NCI-H510A (cell line): Measurements from ENCODE around the gene ZNF444.

Source experiments
- DNase-seq: peaks from one replicate; lab custom pipeline; 2025; lab: John Stamatoyannopoulos, UW

Gene ZNF444

DNA sequence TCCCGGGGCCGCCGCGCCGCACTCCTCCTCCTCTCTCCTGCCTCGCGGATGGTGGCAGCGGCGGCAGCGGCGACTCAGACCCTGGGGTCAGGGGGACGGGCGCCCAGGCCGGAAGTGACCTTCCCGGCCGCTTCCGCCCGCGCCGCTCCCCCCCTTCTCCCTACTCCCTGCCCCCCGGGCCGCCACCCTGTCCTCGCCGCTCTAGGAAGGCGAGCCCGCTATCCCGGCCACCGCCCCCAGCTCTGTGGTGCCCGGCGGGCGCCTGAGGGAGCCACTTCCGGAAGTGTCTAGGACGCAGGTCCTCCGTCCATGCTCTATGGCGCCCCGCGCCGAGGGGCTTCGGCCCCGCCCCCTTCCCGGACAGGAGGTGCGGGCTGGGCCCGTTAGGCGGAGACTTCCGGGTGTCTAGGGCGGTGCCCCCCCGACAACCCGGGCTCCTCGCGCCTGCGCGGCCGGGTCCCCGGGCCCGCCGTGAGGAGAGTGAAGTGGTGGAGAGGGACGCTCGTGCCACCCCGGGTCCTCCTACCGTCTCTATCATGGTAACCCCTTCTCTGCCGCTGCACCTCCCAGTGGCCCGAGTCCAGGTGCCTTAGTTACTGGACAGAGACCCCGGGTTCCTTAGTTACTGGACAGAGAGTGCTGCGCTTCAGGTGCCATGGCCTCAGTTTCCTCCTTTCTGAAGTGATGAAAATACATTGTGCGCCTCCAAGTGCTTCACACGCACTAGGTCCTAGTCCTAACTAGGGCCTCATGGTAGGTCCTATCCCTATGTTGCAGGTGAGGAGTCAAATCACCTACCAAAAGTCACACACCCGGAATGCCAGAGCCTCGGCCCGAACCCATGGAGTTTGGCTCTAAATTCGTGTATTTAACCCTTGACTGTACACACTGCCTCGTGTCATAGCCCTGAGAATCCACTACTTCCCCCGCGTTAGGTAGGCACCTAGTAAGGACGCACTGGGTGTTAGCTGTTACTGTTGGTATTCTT is 19.6 kb upstream of the ZNF444 start, which contains the start of gene ZNF787:
ZNF787 (minus strand) TSS at position 116 of the 988 bp plus-strand sequence. CDS start 18,078 bp downstream, outside the sequence.
- DNase-seq = peak; percentile 95

DNA sequence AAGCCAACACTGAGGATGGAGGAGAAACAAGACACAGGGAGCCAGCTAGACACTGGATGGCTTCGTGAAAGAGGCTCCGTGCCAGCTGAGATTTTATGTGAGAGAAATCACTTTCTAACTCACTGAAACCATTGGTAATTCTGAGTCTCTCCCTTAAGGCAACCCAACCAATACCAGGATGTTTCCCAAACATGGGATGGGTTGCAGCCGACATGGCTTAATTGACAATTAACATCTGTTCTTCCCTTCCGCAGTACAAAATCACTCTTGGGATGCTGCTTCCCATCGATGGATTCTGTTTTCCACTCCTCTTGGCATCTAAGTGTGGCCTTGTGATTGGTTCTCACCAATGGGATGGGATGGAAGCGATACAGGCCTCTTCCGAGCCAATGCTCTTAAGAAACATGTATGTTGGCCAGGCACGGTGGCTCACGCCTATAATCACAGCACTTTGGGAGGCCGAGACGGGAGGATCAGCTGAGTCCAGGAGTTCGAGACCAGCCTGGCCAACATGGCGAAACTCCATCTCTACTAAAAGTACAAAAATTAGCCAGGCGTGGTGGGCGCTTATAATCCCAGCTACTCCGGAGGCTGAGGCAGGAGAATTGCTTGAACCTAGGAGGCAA is 17.7 kb upstream of the ZNF444 start:
- DNase-seq = no peak

DNA sequence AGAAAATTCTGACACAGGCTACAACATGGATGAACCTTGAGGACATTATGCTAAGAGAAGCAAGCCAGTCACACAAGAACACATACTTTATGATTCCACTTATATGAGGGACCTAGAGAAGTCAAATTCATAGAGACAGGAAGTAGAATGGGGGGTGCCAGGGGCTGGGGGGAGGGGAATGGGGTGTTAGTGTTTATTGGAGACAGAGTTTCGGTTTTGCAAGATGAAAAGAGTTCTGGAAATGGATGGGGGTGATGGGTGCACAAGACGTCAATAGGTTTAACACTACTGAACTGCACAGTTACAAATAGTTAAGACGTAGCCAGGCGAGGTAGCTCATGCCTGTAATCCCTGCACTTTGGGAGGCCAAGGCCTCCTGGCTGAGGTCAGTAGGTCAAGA is 16.5 kb upstream of the ZNF444 start:
- no peak for DNase-seq

DNA sequence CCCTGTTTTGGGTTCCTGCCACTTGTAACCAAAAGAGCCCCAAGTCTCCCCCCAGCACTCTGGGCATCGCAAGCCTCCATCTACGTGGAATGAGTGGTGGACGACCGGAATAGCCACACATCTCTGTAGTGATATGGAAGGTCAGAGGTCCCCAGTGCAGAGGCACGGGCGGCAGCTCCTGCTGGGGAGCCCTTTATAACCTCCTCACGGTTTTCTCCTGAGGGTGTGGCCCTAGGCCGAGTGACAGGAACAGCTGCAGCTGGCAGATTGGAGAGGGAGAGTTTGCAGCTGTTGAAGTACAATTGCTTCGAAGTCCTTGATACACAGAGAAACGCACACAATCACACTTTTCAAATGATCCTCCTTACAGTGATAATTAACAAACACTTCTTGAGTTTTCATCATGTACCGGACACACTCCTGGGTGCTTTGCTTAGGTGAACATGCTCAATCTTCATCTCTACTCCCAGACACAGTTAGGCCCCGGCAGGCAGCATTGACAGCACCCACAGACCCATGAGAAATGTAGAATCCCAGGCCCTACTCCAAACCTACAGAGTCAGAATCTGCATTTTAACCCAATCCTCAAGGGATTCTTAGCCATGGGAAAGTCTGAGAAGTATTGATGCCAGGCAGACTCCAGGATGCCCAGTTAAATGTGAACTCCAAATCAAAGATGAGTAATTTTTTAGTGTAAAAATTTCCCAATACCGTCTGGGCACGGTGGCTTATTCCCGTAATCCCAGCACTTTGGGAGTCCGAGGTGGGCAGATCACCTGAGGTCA is 15.1 kb upstream of the ZNF444 start:
- no peak for DNase-seq

DNA sequence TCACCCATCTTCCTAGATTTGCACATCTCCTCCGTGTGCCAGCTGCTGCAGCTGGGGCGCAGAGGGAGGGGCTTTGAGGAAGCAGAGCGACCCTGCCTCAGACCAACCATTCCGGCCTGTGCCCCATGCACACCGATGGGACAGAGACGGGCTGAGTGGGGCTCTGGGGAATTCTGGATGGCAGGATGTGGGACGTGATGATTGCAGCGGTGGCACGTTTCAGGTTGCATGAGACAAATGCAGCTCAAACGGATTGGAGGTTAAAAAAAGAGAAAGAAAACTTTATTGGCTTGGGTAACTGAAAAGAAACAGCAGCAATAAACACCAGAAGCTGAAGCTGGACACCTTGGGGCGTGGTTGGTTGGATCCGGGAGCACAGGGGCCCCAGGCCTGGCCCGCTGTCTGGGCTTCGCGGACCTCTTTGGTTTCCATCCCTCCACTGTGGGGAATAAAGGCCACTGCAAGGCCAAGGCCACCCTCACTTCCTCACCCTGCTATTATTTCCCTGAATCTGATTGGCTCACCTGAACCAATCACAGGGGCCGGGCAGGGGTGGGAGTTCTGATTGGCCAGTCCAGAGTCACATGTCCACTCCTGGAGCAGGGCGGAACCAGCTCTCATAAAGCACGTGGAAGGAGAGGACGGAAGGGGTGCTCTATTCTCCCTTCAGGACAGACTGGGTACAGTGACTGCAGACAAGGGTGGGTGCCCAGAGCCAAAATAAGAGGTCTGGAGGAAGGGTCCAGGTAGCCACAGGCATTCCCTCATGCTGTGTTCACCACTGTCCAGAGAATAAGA is 13.9 kb upstream of the ZNF444 start:
- no peak for DNase-seq

DNA sequence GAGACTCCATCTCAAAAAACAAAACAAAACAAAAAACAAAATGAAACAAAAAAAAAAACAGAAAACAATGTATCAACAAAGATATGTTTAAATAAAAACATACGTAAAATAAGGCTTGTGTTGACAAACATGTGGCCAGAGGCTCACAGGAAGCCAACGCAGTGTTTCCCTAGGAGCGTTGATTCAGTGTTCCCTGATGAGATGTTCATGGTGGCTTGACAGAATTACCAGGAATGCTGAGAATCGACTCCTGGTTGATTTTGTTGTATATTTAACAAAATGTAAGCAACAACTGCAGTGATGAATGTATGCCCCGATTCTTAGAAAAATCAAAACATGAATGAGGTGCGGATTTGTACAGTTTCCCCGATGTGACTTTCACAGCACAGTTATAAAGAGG is 11.1 kb upstream of the ZNF444 start:
- no peak for DNase-seq

DNA sequence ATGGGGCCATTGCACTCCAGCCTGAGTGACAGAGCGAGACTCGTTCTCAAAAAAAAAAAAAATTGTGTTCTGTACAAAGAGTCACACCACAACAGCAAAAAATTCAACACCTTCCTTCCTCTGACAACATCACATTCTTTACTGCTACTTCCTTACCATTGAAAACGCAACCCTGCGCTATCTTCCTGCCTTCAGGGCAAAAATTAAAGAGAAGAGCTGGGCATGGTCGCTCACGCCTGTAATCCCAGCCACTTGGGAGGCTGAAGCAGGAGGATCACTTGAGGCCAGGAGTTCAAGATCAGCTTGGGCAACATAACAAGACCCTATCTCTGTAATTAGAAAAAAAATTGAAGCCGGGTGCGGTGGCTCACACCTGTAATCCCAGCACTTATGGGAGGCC is 9.4 kb upstream of the ZNF444 start:
- no peak for DNase-seq

DNA sequence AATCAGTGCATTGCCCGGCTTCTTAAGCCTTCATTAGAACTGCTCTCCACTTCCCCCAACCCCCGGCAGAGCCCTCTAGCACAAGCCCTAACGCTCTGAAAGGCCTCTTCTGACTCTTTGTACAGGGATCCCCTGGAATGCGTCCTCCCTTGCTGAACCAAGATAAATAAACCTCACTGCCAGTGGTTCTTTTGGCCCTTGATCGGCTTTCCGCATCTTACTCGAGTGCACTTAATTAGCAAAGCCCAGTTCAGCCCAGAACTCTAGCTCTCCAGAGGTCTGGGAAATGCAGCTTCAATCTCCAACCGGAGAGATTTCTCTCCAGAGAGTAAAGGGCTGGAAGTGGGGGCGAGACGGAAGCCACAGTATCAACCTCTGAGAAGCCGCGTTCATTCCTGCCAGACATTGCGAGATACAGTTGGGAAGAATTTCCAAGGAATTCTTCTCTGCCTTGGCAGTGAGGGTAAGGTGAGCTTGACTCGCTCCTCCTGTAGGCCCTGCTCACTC is 8.7 kb upstream of the ZNF444 start:
- DNase-seq = no peak

DNA sequence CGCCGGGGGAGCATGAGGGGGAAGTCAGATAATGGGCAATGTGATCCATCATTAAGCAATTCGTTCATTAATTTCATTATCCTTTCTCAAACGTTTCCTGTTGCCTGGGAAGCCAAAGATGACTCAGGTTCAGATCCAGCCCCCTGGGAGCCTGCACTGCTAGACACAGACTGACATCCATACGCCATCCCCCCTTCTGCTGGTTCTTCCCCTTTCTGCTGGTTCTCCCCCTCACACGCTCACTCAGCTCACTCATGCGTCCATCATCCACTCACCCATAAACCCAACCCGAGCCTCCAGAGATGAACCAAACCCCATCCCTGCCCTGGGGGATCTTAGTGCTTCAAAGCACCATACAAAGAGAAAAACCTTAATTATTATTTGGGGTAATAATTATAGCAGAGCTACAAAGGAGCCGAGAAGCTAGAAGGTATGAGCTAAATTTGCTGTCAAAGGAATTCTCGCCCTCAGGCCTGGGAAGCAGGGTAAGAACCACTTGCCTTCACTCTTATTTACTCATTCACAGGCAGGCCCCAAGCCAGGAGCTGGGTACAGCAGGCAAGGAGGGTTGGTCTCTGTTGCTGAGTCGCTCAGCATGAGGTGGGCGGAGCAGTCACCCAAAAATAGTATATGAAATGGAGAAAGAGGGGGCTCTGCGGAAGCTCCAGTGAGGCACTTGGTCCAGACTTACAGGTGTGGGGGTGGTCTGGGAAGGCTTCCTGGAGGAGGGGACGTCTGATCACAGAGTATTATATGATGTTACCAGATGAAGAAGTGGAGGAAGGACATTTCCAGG is 7.0 kb upstream of the ZNF444 start:
- DNase-seq = no peak

DNA sequence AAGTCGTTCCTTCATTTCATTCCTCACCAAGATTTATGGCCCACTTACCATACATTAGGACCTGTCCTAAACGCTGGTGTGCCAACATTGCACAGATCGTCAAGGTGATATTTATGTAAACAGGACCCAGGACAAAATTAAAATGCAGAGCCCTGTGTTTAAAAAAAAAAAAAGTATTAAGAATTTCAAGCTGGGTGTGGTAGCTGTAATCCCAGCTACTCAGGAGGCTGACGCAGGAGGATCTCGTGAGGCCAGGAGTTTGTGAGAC is 6.5 kb upstream of the ZNF444 start:
- no peak for DNase-seq

DNA sequence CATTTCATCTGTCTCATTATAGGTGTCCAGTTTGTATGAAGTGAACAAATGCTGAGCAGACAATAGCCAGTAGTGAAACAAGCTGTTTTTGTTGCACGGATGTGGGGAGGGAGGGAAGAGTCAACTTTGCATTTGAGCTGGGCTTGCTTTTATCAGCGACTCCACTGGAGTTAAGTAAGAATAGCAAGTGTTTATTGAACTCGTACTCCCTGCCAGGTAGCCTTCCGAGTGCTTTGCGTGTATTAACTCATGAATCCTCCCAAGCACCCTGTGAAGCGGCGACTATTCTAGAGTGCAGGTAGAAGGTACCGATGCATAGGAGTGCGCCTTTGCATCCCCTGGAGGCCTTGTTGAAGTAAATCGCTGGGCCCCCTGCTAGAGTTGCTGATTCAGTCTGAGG is 4.7 kb upstream of the ZNF444 start:
- DNase-seq = no peak

DNA sequence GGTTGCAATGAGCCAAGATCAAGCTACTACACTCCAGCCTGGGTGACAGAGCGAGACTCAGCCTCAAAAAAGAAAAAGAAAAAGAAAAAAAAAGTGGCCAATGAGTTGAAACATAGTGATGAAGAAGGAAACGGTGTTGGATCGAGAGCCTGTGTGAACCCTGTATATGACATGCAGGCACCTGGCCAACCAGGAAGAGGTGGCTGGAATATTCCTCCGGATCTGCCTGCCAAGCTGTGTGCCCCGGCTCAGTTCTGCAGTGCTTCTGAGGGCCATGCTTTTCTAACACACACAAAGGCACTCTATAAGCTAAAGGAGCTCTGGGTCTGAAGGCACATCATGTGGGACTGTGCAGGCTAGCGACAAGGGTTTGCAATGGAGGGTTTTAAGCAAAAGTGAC is 3.7 kb upstream of the ZNF444 start:
- DNase-seq = no peak

DNA sequence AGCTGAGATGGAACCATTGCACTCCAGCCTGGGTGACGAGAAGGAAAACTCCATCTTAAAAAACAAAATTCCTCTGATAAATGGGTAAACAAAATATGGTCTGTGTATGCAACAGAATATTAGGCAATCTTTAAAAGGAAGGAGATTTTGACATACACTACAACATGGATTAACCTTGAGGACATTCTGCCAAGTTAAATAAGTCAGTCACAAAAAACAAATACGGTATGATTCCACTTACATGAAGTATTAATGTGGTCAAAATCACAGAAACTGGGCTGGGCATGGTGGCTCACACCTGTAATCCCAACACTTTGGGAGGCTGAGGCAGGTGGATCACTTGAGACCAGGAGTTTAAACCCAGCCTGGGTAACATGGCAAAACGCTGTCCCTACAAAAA is 3.0 kb upstream of the ZNF444 start:
- DNase-seq = no peak

DNA sequence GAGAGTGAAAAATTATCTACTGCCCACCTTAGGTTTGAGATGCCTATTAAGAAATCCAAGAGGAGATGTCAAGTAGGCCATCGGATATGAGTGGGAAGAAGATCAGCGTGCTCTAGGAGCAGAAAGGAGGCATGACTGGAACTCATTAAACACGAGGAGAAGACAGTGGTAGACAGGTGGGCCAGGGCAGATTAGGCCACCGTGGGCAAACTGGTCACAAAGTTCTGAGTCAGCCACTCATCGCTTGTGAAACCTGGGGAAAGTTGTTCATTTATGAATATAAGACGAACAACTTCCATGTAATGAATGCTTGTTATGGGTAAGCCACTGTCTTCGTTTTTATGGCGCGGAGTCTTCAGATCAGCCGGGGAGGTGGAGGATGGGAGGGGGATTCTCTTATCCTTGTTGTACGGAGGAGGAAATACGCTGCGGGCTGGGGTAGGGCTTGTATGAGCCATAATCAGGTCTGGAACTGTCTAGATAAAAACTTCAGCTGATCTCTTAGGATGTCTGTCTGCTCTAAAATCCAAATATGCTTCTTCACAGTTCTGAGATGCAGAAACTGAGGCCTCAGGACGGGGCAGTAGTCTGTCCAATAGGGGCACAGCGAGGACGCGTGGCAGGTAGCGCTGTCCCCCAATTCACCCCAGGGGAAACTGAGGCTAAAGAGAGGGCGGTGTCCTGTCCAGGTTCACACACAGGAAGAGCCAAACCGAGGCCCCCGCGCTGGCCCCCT is 1.1 kb upstream of the ZNF444 start:
- DNase-seq = no peak

DNA sequence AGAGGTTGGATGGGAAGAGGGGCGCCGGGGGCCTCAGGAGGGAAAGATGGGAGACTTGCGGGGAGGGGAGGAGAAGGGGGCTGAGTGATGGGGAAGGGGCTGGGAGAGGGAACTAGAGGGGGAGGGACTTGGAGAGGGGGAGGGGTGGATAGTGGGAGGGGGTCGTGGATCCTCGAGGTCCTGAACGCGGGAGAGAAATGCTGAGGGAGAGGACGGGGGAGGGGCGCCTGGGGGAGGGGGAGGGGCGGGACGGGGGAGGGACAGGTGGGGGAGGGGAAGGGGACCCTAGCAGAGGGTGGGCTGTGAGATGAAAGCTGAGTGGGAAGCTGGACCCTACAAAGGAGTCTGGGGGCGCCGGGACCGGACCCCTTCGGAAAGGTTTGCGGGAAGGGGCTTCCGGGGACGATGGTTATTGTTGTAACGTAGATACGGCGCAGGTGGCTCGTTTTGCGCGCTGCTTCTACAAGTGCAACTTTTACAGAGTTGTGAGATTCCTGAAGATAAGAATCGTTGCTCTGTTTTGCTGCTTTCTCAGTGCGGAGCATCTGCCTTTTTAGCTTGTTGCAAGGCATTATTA is 418 bp downstream of the ZNF444 start:
- no peak for DNase-seq

DNA sequence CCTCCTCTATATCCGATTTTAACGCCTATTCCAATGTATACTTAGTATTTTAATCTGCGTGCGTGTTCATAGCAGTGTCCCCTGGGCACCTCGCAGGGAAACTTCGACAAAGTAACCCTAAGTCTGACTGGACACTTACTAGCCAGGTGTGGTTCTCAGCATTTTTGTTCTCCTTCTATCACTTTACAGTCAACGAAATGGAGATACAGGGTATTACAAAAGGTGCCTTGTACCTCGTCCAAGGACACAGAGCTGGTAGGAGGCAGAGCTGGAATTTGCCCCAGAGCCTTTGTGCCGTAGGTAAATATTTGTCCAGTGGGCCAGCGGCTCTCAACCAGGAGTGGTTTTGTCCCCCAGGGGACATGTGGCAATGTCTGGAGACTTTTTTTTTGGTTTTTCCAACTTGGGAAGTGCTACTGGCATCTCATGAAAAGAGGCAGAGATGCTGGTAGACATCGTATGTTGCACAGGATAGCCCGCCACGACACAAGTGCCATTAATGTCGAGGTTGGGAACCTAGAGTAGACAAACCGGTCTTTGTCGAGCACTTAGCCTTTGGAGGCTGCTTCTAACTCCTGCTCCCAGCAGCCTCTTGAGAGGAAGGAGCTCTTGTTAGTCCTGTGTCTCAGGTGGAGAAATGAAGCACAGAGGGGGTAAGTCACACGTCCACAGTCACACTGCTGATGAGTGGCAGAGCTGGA is 1.1 kb downstream of the ZNF444 start:
- DNase-seq = peak; percentile 80

DNA sequence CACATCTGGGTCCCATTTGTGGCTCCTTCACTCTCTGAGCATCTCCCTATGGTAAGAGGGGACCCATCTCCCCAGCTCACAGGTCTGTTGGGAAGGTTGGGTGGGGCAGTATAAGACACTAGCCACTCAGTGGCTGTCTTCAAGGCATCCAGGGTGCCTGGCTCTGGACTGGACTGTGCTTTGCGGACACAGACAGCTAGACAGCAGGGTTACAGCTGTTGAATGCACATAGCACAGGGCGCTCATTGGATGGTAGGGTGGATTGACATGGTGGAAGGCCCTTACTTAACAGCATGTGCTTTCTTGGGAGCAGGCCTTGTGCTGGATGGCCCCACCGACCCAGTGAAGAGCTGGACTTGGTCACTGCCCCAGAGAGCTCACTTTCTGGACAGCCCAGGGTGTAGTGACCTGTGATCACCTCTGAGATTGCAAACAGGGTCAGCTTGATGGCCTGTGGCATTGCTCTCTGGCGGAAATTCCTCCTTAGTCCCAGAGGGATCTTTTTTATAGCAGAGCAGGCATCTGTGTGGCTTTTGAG is 1.9 kb downstream of the ZNF444 start:
- DNase-seq = no peak

DNA sequence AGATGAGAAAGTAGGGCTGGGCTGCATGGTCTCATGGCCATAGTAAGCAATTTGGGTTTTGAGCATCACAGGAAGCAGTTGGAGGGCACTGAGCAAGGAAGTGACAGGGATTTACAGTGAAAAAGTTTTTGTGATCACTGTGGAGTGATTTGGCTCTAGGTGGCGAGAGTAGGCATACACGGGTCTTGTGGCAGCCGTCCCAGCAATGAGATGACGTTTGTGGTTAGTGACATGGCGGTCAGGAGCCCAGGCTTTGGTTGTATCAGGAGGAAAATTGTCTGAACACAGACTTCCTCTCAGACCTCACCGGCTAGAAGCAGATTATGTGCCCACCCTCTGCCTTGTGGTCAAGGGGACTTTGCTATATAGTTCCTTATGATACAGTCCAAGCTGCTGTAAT is 3.3 kb downstream of the ZNF444 start:
- DNase-seq = no peak

DNA sequence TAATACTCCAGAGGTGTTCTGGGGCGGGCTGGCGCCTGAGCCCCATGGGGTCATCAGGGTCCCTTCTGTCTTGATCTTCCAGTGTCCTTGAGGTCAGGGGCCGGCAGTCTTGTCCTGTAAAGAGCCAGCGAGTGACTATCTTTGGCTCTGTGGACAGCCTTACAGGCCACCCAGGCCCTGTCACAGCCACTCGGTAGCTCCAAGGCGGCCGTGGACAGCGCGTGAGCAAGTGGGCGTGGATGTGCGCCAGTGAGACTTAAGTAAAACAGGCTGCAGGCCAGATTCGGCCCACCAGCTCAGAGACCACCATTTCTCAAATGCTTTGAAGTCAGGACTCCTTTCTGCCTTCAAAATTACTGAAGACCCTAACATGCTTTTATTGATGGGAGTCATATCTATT is 3.7 kb downstream of the ZNF444 start:
- no peak for DNase-seq
